ENCODE data around the gene XRCC3. TPM values are rescaled to one million over a fixed set of nuclear protein-coding genes. Genes with fewer than 3 reads are reported as not detected.

The XRCC3 gene
- polyA plus RNA-seq, 3 donors: 0.66 to 8.1 (median 2.0) TPM

- no peaks in the 10 kb centered on the region for H3K4me1 Mint-ChIP-seq
- H3K27ac ChIP-seq (ENCODE audit: low read depth in 1 of 2, low read length in 2 of 2): no peak overlapping the region
These were observed 16.9 kb upstream of the XRCC3 start for GRCh38 chr14:103731916-103732867.

GRCh38 chr14:103731481-103731880, 16.2 kb upstream of the XRCC3 start:
- no peak for DNase-seq
- Histone ChIP-seq H3K9me3 (replicated peaks in 1 of 2; ENCODE audit: control insufficient read depth in 1 of 2, insufficient read depth in 1 of 2, low read length in 2 of 2) (no peaks in the 10 kb centered on the region), H3K9ac (ENCODE audit: insufficient read depth, low read length, poor library complexity, severe bottlenecking) (no peak overlapping the region), H3K4me3 (replicated peaks in 1 of 3; ENCODE audit: low read depth in 2 of 3, low read length in 3 of 3) (no peak overlapping the region), H3K4me2 (replicated peaks; ENCODE audit: extremely low read depth, low read length, poor library complexity, severe bottlenecking) (no peak overlapping the region), H3K36me3 (replicated peaks in 1 of 2; ENCODE audit: control insufficient read depth in 1 of 2, insufficient read depth in 2 of 2, low read length in 2 of 2) (peaks cover 49 to 57% of the 10 kb centered on the region in 2 donors), H3K27me3 (ENCODE audit: control insufficient read depth in 2 of 2, insufficient read depth in 2 of 2, low read length in 2 of 2) (no peaks in the 10 kb centered on the region), H3K27ac (ENCODE audit: low read depth in 1 of 2, low read length in 2 of 2) (no peak overlapping the region), H3K4me1 (ENCODE audit: control insufficient read depth in 1 of 2, insufficient read depth in 2 of 2, low read length in 2 of 2) (no peaks in the 10 kb centered on the region), H4K20me1 (ENCODE audit: insufficient read depth, low read length) (no peaks in the 10 kb centered on the region), H3K79me2 (ENCODE audit: insufficient read depth, low read length) (no peaks in the 10 kb centered on the region), H2AFZ (ENCODE audit: insufficient read depth, low read depth, low read length, poor library complexity, severe bottlenecking) (no peak overlapping the region)
- Mint-ChIP-seq H3K9me3 (no peaks in the 10 kb centered on the region), H3K4me1 (no peaks in the 10 kb centered on the region), H3K36me3 (peaks cover 35 to 64% of the 10 kb centered on the region in 2 donors), H3K4me3 (no peak overlapping the region), H3K27ac (no peak overlapping the region), H3K27me3 (ENCODE audit: low read depth in 3 of 3) (peaks cover 0 to 2% (median 2%) of the 10 kb centered on the region in 3 donors)
- intact Hi-C loops (cut with micrococcal nuclease): no loop called here
- TF ChIP-seq, protein P1, sequence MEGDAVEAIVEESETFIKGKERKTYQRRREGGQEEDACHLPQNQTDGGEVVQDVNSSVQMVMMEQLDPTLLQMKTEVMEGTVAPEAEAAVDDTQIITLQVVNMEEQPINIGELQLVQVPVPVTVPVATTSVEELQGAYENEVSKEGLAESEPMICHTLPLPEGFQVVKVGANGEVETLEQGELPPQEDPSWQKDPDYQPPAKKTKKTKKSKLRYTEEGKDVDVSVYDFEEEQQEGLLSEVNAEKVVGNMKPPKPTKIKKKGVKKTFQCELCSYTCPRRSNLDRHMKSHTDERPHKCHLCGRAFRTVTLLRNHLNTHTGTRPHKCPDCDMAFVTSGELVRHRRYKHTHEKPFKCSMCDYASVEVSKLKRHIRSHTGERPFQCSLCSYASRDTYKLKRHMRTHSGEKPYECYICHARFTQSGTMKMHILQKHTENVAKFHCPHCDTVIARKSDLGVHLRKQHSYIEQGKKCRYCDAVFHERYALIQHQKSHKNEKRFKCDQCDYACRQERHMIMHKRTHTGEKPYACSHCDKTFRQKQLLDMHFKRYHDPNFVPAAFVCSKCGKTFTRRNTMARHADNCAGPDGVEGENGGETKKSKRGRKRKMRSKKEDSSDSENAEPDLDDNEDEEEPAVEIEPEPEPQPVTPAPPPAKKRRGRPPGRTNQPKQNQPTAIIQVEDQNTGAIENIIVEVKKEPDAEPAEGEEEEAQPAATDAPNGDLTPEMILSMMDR (IDR thresholded peaks at IDR 0.05): no peak
- 99% methylated on average over 10 of the region's 15 CpGs for WGBS (ENCODE audit: insufficient coverage)

More at GRCh38 chr14:103731916-103732867, 16.9 kb upstream of the XRCC3 start:
- intact Hi-C loops (cut with micrococcal nuclease): no loop called here
- no peak overlapping the region for H3K9ac ChIP-seq (ENCODE audit: insufficient read depth, low read length, poor library complexity, severe bottlenecking)
- peaks cover 47 to 54% of the 10 kb centered on the region in 2 donors for H3K36me3 ChIP-seq (replicated peaks in 1 of 2; ENCODE audit: control insufficient read depth in 1 of 2, insufficient read depth in 2 of 2, low read length in 2 of 2)
- Mint-ChIP-seq H3K4me3 (no peak overlapping the region), H3K36me3 (peaks cover 35 to 60% of the 10 kb centered on the region in 2 donors), H3K27me3 (ENCODE audit: low read depth in 3 of 3) (peaks cover 0 to 2% (median 2%) of the 10 kb centered on the region in 3 donors), H3K9me3 (no peaks in the 10 kb centered on the region), H3K27ac (peak overlapping the region in 2 of 7 donors; percentile 38 to 79)
- H3K4me3 ChIP-seq (replicated peaks in 1 of 3; ENCODE audit: low read depth in 2 of 3, low read length in 3 of 3): no peak overlapping the region
- H4K20me1 ChIP-seq (ENCODE audit: insufficient read depth, low read length): no peaks in the 10 kb centered on the region
- TF ChIP-seq, protein P1 (IDR thresholded peaks at IDR 0.05): no peak
- no peaks in the 10 kb centered on the region for H3K4me1 ChIP-seq (ENCODE audit: control insufficient read depth in 1 of 2, insufficient read depth in 2 of 2, low read length in 2 of 2)
- no peak overlapping the region for H2AFZ ChIP-seq (ENCODE audit: insufficient read depth, low read depth, low read length, poor library complexity, severe bottlenecking)
- no peak overlapping the region for H3K4me2 ChIP-seq (replicated peaks; ENCODE audit: extremely low read depth, low read length, poor library complexity, severe bottlenecking)
- no peaks in the 10 kb centered on the region for H3K9me3 ChIP-seq (replicated peaks in 1 of 2; ENCODE audit: control insufficient read depth in 1 of 2, insufficient read depth in 1 of 2, low read length in 2 of 2)
- WGBS (ENCODE audit: insufficient coverage): 98% methylated on average over 21 of the region's 24 CpGs
- no peak for DNase-seq
- H3K27me3 ChIP-seq (ENCODE audit: control insufficient read depth in 2 of 2, insufficient read depth in 2 of 2, low read length in 2 of 2): no peaks in the 10 kb centered on the region
- no peaks in the 10 kb centered on the region for H3K79me2 ChIP-seq (ENCODE audit: insufficient read depth, low read length)
